Adipose tissue (tissue), 3 donors: ENCODE data around the gene YES1. TPM values are rescaled to one million over a fixed set of nuclear protein-coding genes. Genes with fewer than 3 reads are reported as not detected.
"Not testable (repeated sequence)": the region's sequence is repeated elsewhere in the genome, so short reads cannot be mapped to it uniquely, and the experiment has no call there.

Experiments
- H3K27ac ChIP-seq: one replicate; pipeline ENCODE4 v1.5.1; 2013; ENCODE audit warnings: low read depth, low read length
- WGBS, 3 donors: extraction: QIAGEN DNeasy Blood & Tissue Kit; methylation state at CpG; one replicate each; pipeline ENCODE4 v1.1.7; 2013; 5-methylcytosine and 5-hydroxymethylcytosine counted together
- polyA plus RNA-seq, 3 donors: library from polyadenylated mRNA; stranded (reverse); fragments of 200-250 nt; gene quantifications; one replicate each; pipeline ENCODE4 v1.2.3, GENCODE V29; 2013
- donor health status: healthy with polysubstance abuse.
- donor health status: Bipolar disorder and iron deficiency.
- donor health status: healthy.

Gene YES1
- polyA plus RNA-seq, 3 donors: 22.8 to 38.4 (median 31.1) TPM

DNA sequence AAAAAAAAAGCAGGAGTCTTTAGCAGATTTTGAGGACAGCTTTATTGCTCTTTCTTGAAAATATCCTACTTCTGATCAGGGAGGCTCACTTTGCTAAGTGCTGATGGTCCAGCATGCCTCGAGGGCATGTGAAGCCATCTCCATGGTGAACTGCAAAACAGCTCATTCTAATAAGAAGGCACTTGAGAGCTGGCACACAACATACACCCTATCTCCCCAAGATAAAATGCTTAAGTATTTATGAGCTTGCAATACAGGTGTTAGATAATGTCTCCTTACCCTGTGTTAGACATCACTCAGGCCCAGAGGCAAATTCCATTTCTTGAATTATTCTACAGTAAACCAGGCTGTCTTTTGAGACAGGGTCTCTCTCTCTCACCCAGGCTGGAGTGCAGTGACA is 102.3 kb downstream of the YES1 start:
- H3K27ac ChIP-seq: no peak overlapping the region
- WGBS, 3 donors: 77 to 89% (median 89%) methylated on average over 1 of the region's 1 CpG

GRCh38 chr18:708096-708495 is 103.9 kb downstream of the YES1 start:
- no peak overlapping the region for H3K27ac ChIP-seq
- WGBS, 3 donors: 88 to 98% (median 97%) methylated on average over 10 of the region's 10 CpGs

- 91 to 95% (median 94%) methylated on average over 8 of the region's 8 CpGs for WGBS, 3 donors
- no peak overlapping the region for H3K27ac ChIP-seq
Measured at GRCh38 chr18:706405-706804, 105.6 kb downstream of the YES1 start.

DNA sequence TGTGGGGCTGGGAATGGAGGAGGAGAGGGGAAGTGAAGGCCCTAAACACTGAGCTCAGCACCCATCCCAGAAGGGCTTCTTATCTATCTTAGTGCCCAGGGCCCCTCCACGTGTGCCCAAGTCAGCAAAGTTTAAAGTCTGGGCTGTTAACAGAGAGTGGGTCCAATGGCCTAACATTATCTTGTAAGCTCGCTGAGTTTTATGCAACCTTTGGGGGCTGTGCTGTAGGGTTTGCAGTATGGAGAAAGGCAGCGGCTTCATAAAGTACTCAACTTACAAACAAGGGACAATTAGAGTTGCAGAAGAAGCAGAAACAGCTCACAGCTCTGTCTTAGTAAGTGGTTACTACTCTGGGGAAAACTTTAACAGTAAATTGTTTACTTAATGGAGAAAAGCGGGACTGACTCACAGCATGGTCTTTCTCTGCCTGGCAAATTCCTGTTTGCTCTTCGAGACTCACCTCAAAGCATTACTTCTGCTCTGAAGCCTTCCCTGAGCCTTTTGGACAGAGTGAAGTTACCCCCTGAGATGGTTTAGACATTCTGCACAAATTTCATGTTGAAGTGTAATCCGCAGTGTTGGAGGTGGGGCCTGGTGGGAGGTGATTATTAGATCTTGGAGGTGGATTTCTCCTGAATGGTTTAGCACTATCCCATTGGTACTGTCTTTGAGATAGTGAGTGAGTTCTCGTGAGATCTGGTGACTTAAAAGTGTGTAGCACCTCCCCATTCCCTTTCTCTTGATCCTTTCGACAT is 108.7 kb downstream of the YES1 start:
- whole genome bisulfite sequencing, 3 donors: 64 to 74% (median 67%) methylated on average over 8 of the region's 8 CpGs
- H3K27ac ChIP-seq: no peak overlapping the region

GRCh38 chr18:697800-698199 is 114.2 kb downstream of the YES1 start:
- H3K27ac ChIP-seq: no peak overlapping the region
- 84 to 91% (median 90%) methylated on average over 10 of the region's 10 CpGs for WGBS, 3 donors

DNA sequence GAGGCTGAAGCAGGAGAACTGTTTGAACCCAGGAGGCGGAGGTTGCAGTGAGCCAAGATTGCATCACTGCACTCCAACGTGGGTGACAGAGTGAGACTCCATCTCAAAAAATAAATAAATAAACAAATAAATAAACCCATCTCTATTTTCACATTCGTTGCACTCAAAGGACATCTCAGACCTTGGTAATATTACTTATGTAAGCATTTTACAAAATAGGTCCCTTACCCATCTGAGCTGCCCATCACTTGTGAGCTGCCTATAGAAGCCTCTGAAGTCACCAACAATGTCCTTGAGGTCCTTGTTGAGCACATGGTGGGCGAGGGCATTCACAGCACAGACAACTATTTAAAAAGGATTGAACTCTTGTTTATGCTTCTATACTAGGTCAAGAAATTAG is 115.0 kb downstream of the YES1 start:
- 90 to 96% (median 96%) methylated on average over 4 of the region's 4 CpGs for WGBS, 3 donors
- H3K27ac ChIP-seq: no peak overlapping the region

DNA sequence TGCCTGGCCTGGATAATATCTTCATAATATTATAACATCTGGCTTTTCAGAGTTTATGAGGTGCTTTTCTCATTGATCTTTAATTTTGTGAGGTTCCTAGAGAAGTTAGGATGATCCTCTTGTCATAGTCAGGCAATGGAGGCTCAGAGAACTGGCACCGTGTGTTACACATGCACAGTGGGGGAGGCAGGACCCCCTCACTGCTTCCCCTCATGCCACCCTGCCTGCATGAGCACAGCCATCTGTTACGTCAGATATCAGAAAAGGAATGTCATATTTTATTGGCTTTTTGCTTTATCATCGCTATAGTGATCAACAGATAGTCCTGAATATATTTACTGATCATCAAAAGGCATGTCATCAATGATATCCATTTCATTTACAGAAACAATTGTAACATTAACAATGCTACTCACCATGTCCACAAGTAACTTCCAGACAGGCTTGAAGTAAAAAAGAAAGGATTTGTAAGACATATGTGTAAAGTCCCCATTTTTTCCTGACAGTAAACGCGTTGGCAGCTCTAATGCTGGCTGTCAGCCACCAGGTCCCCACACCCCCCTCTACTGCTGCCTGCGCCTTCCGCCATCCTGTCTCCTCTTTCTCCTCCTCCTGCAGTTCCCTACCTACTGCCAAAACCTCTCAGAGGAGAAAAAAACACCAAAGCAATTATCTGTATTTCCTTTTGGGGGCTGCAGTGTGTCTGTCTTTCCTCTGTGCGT is 118.4 kb downstream of the YES1 start:
- 64 to 78% (median 74%) methylated on average over 8 of the region's 8 CpGs for WGBS, 3 donors
- no peak overlapping the region for H3K27ac ChIP-seq

GRCh38 chr18:692824-693223 is 119.2 kb downstream of the YES1 start:
- WGBS, 3 donors: 52 to 79% (median 78%) methylated on average over 6 of the region's 6 CpGs

DNA sequence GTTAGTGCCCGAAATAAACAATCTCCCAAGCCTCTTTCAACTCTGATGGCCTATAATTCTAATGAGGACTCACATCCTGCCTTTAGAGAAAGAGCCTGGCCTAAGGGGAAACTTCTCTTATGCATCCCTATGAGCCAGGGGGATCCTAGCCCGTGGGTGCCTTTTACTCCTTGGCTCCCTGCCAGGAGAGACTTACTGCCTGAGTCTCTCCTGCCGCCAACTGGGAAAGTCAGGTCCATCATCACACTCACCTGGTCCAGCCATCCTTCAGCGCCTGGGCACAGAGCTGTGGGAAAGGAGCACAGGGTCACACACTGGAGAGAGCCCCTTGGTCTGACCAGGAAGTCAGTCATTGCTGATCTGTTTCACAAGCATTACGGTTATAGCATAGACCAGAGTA is 123.7 kb downstream of the YES1 start:
- WGBS, 3 donors: 71 to 84% (median 79%) methylated on average over 5 of the region's 5 CpGs
- H3K27ac ChIP-seq: no peak overlapping the region

More at GRCh38 chr18:692824-693223, 119.2 kb downstream of the YES1 start:
- no peak overlapping the region for H3K27ac ChIP-seq

- WGBS, 3 donors: 82 to 87% (median 86%) methylated on average over 11 of the region's 11 CpGs
Measured at GRCh38 chr18:686339-687111, 125.5 kb downstream of the YES1 start.

GRCh38 chr18:685438-685837 is 126.6 kb downstream of the YES1 start:
- 91 to 92% (median 91%) methylated on average over 3 of the region's 3 CpGs for WGBS, 3 donors
- no peak overlapping the region for H3K27ac ChIP-seq

More at GRCh38 chr18:686339-687111, 125.5 kb downstream of the YES1 start:
- no peak overlapping the region for H3K27ac ChIP-seq

GRCh38 chr18:683531-683930 is 128.5 kb downstream of the YES1 start:
- 58 to 88% (median 86%) methylated on average over 5 of the region's 5 CpGs for WGBS, 3 donors
- no peak overlapping the region for H3K27ac ChIP-seq

DNA sequence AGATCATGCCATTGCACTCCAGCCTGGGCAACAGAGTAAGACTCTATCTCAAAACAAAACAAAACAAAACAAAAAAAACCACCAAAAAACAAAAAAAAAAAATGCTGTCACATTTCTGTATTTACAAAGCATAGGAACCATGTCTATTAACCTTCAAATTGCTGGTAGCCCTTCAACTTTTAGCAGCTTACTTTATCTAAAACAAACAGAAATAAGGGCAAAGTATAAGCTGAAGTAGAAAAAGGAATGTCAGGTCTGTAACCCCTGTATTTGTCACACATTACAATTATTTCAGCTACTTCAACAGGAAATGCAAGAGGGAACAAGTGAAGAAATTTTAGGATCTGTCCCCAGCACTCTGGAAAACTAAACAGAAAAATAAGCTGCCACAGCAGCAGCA is 129.2 kb downstream of the YES1 start:
- no peak overlapping the region for H3K27ac ChIP-seq

DNA sequence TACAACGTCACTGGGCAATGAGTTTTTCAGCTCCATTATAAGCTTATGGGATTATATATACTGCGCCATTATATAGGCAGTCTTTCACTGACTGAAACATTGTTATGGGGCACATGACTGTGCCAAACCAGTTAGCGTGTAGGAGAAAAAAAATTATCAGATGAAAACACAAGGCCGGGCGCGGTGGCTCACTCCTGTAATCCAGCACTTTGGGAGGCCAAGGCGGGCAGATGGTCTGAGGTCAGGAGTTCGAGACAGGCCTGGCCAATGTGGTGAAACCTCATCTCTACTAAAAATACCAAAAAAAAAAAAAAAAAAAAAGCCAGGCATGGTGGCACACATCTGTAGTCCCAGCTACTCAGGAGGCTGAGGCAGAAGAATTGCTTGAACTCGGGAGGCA is 129.6 kb downstream of the YES1 start:
- H3K27ac ChIP-seq: not testable (repeated sequence)
- WGBS, 3 donors: 88 to 93% (median 90%) methylated on average over 9 of the region's 9 CpGs

GRCh38 chr18:681985-682384 is 130.1 kb downstream of the YES1 start:
- no peak overlapping the region for H3K27ac ChIP-seq
- 62 to 87% (median 81%) methylated on average over 5 of the region's 5 CpGs for WGBS, 3 donors

DNA sequence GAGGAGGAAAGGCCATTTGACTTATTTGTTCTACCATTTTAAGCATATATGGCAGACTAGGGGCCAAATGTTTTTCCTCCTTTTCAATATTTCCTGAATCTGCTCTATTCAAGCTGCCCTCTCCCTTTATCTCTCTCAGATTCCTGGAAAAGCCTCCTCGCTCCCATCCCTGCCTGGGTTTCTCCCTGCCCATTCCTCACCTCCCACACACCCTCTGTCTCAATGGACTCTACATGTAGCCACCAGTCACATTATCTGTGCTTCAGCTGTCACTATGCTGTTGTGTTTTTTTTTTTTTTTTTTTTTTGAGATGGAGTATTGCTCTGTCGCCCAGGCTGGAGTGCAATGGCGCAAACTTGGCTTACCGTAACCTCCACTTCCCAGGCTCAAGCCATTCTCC is 131.7 kb downstream of the YES1 start:
- no peak overlapping the region for H3K27ac ChIP-seq
- WGBS, 3 donors: 95 to 100% (median 96%) methylated on average over 4 of the region's 4 CpGs

DNA sequence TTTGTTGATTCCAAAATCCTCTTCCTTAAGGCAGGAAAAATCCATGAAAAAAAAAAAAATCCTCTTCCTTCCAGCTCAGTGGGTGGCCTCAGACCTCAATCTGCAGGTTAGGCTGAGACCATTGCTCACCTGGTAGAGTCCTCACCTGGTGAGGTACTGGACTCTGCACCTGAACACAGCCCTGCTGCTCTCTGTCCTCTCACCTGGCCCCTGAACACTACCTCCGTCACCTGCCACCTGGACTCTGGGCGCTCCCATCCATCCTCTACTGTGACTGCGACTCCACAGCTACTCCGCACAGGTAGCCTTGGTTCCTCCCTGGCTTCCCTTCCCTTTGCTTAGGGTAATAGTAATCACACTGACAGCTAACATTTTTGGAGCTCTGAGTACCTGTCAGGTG is 132.5 kb downstream of the YES1 start:
- WGBS, 3 donors: 95 to 98% (median 97%) methylated on average over 4 of the region's 4 CpGs
- H3K27ac ChIP-seq: no peak overlapping the region

- WGBS, 3 donors: 92 to 93% (median 92%) methylated on average over 15 of the region's 15 CpGs
- no peak overlapping the region for H3K27ac ChIP-seq
Measured at GRCh38 chr18:678482-679182, 133.4 kb downstream of the YES1 start.

DNA sequence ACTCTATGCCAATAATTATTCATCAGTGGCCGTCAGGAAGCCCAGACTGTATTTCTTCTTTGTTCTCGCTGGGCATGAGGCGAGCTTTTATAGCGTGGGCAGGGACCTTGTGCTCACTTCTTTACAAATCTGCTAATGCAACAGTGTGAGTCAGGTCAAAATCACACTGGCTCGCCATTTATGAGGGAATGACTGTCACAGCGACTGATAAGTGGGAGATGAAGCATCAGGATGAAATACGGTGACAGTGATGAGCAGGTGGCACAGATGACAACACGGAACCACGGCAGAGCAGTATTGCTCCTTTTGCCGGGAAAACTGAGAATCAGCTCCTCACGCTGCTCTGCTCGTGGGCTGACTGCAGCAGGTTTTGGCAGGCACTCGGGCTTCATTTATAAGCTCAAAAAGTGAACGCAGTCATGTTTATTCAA is 134.1 kb downstream of the YES1 start:
- H3K27ac ChIP-seq: no peak overlapping the region
- WGBS, 3 donors: 87 to 93% (median 93%) methylated on average over 14 of the region's 14 CpGs
